NCI-H146 (cell line): ENCODE measurements around the gene ABR.
"Not testable (repeated sequence)": the region's sequence is repeated elsewhere in the genome, so short reads cannot be mapped to it uniquely, and the experiment has no call there.

Experiments
- DNase-seq: peaks from one replicate; lab custom pipeline; 2025; lab: John Stamatoyannopoulos, UW

Gene ABR

DNA sequence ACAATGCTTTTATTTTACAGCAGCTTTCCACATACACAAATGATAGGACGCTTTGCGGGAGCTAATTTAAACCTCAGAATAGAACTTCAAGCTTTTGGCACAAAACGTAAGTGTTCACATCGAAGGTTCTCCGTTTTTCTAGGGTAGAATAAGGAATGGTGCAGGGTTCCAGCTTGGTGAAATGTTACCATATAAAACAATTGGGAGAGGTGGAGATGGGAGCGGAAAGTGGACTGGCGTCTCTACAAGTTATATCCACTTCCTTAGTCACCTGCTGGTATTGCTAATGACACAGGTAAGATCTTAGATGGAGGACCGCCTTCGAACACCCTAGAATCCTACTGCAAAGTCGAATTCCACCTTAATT is 198.5 kb downstream of the ABR start:
- DNase-seq = no peak

DNA sequence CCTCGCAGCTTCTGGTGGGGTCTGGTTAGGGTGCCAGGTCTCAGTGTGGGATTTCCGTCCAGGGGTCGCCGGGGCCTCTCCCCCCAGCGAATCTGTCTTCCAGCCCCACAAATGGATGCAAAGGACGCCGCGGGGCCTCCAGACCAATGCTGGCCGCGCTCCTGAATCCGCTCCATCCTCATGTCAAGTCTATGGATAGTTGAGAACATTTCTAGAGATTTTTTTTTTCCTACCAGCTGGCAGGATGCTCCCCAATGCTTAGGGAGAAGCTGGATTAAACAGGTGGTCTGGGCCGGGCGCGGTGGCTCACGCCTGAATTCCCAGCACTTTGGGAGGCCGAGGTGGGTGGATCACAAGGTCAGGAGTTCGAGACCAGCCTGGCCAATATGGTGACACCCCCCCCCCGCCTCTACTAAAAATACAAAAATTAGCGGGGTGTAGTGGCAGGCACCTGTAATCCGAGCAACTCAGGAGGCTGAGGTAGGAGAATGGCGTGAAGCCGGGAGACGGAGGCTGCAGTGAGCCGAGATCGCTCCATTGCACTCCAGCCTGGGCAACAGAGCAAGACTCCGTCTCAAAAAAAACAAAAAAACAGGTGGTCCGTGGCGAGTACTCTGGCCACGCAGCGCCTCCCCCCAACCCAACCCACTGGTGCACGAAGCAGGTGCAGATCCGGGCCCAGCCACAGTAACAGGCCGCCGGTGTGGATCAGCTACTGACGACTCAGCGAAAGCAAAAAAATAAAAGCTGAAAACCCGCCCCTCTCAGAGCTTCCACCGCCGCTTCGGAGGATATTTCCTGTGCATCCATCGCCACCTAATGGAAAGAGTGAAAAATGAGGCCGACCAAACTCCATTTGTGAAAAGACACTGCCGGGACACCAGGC is 199.1 kb downstream of the ABR start:
- peak; percentile 85 for DNase-seq

DNA sequence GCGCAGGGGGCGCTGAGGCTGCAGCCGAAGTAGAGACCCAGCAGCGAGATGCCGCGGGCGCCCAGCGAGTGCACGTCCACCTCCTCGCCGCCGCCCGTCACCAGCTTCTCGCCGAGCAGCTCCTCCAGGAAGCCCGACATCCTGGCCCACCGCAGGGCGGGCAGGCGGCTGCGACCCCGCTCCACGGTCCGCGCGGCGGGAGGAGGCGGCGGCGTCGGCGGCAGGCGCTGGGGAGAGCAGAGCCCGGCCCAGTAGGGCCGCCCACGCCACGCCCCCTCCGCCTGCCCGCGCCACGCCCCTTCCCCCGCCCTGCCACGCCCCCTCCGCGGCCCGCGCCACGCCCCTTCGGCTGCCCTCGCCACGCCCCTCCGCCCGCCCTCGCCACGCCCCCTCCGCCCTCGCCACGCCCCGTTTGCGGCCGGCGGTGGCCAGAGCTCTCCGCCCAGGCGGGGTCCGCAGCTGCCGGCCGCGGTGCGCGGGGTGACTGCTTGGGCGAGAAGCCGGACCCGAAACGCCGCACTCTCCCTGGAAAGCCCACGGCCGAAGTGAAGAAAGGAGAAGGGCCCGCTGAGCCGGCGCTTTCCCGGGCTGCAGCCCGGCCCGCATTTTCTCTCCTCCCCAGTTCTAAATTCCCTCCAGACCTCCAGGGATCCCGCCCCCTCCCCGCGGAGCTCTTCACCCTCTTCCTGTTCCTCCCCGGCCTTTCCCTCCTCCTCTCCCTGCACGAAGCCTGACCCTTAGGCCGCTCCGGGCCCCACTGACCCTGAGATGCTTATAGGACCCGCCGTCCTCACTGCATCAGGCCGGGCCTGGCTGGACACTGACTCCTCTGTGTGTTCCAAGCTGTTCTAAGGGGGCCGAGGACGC is 200.0 kb downstream of the ABR start, which contains the start of gene NXN:
TSS of gene NXN (minus strand) at position 238 of the 867 bp plus-strand sequence.
- DNase-seq = peak; percentile 86

DNA sequence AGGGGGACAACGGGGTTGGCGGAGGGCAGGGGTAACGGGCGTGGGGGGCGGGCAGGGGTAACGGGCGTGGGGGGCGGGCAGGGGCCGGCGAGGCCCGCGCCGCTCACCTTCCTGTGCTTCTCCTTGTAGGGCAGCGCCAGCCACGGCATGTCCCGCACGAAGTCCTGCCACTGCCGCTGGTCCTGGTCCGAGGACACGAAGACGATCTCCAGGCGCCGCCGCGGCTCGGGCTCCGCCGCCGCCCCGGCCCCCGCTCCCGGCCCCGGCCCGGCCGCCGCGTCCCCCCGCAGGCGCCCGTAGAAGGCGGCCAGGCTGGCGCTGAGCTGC is 200.6 kb downstream of the ABR start:
- peak; percentile 56 for DNase-seq

DNA sequence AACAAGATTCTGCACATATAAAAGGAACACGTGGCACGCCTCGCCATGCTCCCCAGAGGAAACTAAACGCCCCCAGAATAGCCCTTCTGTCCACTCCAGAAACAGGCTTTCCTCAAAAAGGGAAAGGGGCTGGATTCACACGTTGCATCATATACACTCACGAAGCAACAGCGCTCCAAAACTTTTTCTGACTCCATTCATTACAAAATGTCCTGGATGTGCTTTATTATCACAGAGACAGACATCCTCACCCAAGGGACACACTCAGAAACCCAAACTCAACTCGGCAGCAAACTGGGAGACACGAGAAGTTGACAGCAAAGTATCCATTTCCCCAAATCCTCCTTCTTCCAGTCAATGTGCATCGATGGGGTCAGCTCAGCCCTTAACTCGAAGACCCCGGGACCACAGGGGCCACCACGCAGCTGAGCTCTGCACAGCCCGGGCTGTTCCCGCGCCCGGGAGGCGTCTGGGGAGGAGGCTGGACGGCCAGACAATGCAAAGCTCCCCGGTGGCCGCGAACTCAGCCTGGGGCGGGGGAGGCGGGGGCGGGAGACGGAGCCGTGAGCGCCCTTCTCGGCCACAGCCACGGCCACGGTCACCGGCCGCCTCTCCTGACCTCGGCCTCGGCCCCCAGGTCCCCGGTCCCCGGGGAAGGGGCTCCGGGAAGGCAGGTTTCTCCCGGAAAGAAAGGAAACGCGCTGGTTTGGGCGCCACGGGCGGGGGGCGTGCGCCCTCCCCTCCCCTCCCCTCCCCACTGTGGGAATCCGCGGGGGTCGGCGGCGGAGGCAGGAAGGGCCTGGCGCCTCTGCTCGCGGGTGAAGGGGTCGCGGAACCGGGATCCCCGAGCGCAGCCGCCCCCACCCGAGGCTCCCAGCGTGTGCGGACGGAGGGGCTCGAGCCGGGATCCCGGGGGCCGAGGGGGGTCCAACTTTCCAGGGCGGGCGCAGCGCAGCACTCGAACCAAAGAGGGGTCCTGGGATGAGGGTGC is 201.4 kb downstream of the ABR start:
- DNase-seq = peak; percentile 38

DNA sequence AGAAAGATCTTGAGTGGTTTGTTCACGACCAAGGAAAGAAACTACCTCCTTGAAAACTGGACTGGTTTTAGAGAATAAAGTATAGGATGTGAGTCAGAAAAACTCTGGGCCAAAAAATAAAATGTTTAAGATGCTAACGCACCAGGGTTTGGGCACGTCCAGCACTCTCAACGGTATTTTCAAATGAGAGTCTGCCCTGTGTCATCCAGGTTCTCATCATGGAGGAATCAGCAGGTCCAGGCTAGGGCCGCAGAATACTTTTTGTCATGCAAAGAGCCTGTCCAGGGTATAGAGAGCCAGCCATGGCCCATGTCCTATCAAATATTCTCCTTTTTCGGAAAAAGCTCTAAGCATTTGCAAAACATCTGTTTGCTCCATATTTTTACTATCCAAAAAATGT is 202.6 kb downstream of the ABR start:
- no peak for DNase-seq

DNA sequence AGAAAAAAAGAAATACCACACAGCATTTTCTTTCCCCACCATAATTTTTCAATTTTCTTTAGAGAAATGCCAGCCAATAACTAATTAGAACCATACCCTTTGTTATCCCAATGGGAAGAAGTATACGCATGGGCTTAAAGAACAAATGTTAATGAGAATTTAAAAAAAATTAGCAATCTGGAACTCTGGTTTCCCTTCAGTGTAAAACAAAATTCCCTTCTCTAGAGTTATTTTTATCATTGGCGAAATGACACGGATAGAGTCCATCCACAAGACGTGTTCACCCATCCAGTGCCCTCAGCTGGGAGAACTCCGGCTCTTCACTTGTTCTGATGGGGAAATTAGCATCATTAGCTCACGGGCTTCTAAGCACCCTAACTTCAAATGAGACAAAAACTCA is 203.5 kb downstream of the ABR start:
- no peak for DNase-seq

DNA sequence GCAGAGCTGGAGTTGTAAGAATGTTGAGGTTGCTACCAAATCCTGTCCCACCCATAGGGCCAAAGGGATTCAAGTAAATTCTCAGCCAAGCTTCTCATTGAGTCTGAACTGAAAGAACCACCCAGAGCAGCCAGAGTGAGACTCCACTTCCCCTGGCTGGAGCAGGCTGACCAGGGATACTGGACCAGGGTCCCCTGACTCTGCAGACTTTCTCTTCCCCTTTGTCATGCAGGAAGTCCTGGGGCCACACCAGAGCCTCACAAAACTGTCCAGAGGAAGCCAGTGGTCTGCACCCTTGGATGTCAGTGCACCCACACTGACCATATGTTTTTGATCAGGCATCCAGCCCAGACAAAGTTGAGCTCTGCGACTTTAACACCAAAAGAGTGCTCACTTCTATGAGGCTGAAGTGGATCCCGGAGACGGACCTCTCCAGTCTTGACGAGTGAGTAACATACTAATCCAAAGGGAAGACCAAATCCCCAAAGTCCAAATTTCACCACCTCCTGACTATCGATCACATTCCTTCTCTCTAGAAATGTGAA is 204.3 kb downstream of the ABR start:
- DNase-seq = no peak

DNA sequence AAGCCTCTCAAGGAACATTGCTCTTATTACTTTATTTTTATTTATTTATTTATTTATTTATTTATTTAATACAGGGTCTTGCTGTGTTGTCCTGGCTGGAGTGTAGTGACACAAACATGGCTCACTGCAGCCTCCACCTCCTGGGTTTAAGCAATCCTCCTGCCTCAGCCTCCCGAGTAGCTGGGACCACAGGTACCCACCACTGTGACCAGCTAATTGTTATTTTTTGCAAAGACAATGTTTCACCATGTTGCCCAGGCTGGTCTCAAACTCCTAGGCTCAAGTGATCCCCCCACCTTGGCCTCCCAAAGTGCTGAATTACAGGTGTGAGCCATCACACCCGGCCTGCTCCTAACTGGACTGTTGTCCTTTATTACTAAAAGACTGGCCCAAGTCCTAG is 205.0 kb downstream of the ABR start:
- DNase-seq = not testable (repeated sequence)

DNA sequence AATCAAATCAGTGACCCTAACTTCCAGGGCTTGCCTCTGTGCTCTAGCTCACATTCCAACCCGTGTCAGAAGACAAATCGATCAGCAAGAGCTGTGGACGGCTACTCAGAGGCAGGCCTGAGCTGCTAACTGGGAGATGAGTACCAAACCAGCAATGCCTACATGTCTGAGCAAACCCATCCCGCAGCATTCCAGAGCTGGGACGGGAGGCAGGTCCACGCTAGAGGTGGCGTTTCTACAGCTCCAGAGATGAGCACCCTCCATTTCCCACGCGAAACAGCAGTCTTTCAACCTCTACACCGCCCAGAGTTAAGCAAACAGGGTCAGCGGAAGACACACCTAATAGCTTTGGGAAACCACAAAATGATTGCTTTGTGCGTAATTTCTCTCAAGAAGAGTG is 206.7 kb downstream of the ABR start:
- no peak for DNase-seq

DNA sequence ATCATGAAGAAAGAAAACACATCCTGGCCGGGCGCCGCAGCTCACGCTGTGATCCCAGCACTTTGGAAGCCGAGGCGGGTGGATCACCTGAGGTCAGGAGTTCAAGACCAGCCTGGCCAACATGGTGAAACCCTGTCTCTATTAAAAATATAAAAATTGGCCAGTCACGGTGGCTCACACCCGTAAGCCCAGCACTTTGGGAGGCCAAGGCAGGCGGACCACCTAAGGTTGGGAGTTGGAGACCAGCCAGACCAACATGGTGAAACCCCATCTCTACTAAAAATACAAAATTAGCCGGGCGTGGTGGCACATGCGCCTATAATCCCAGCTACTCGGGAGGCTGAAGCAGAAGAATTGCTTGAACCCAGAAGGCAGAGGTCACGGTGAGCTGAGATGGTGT is 207.9 kb downstream of the ABR start:
- DNase-seq = not testable (repeated sequence)

DNA sequence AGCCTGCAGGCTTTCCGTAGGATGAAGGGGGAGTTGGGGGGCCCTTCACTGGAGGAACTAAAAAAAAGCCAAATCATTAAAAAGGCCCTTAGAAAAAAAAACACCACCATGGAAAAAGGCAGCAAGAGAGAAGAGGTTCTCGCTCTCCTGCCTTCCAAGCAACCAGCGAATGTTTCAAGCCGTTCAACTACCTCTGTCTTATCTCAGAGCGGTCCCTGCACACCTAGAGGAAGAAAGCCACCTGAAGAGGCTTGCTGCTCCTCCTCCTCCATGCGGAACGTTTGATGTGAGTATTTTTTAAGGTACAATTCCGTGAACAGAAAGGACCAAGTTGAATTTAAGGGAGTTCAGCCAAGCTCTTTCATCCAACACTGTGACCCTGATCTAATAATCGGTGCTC is 209.4 kb downstream of the ABR start:
- no peak for DNase-seq

DNA sequence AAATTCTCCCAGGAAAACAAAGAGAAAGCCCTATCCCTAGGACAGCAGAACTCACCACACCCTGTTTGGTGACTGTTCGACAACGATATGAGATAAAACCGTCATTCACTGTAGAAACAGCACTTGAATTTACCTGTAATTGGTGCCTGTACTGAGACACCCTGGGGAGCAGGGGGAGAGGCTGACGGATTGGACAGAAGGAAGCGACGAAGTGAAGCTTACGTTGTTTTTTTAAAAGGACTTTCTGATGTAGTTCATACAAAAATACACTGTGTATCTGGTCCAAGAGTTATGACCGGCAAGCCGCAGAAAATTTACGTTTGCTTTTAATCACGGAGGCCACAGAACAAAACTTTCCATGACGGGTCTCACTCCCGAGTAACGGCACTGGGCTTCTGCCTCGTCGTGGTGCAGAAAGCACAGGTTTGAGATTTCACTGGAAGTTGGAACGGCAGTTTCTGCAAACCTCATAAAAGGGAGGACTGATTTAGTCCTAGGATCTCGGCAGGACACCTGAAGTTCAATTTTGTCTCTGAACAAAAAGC is 209.9 kb downstream of the ABR start:
- DNase-seq = peak; percentile 79

DNA sequence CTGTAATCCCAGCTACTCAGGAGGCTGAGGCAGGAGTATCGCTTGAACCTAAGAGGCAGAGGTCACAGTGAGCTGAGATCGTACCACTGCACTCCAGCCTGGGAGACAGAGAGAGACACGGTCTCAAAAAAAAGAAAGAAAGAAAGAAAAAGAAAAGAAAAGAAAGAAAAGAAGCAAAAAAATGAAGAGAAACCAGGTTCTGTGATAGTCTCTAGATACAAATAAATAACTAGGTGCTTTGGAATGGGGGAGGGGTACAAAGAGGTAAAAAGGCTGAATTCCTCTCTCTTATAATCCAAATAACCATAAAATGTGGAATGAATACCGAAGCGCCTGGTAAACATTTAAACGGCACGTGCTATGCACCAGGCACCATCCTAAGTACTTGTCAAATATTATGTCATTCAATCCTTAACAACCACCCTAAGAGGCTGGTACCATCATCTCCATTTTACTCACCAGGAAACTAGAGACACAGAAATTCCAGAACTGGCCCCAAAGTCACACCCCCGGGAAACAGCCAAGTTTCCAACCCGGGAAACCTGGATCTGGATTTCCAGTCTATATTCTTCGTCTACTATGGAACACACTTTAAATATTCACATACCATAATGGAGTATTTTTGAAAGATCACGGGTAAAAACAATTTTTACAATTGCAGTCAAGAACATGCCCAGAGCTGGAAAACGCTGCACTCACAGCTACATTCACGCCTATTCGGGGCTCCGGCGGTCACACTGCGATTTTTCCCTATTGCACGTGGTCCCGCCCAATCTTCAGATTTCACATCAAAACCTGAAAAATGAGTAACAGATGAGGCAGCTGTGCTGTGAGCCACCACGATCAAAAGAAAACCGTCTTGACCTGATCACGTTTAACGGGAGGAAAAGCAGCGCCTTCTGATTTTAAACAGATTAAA is 210.7 kb downstream of the ABR start:
- DNase-seq = peak; percentile 46

DNA sequence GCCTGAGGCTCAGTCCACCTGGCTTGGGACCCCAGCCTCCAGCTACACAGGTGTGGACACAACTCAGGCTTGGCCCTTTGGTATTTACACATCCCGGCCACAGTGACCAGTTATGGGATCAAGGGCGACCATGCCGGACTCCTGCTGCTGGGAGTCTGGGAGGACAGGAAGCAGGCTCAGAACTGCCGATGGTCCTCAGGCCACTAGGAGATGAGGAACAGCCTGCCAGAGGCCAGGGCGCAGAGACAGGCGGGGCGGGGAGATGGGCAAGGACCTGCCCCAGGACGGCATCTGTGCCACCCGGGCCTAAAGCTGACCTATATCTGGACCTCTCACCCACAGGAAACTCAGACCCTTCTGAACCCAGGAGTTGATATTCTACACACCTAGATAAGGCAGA is 212.7 kb downstream of the ABR start:
- DNase-seq = no peak

DNA sequence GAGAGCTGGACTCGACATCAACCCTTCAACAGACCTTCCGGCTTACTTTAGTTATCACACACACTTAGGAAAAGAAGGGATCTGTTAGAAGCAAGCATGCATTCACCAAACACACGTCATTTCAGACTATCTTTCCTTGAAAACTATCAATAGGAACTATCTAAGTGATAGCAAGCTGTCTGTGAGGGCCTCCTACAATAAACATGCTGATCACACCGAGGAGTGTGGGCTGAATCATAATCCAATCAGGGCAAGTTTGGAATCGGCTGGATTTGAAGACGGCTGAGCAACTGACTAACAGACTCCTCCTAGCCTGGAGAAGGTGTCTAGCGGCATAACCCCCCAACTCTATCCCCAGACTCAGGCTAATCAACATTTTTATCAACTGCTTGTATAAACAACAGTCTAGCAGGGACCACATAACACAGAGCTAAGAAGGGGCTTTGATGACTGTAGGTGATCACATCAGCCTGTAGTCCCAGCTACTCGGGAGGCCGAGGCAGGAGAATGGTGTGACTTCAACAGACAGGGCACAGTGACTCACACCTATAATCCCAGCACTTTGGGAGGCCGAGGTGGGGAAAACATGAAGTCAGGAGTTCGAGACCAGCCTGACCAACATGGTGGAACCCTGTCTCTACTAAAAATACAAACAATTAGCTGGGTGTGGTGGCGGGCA is 214.3 kb downstream of the ABR start:
- DNase-seq = no peak

DNA sequence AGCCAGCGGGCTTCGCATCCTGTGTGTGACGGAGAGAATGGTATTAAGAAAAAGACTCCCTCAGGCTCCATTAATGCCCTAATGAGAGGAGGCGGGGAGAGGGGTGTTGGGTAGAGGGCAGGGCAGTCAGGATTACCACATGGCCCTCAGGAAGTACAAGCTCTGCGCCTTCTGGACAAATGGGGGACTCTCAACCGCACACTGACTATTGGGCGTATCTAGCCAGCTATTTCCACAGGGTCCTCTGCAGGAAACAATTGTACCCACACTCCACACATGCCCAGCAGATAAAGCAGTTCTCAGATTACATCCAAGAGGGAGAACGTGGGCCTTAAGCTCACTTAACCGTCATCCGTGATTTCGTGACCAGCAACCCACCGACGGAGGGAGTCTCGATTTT is 214.9 kb downstream of the ABR start:
- DNase-seq = peak; percentile 80

DNA sequence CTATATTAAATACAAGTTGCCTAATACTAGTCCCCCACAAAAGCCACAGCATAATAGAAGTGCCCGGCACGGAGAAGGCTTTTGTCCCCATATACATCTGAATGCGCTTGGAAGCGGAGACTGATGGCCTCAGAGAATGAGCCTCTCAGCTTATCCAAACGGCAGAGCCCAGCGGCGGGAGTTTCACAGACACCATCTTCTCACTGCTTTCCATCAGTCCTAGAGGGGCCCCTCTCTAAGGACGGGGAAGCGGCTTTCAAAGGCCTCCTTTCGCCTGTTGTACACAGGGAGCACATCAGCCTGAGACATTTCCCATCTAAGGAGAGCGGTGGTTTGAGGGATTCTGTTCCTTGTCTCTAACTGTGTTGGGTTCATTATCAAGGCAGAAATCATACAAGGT is 217.1 kb downstream of the ABR start:
- no peak for DNase-seq

DNA sequence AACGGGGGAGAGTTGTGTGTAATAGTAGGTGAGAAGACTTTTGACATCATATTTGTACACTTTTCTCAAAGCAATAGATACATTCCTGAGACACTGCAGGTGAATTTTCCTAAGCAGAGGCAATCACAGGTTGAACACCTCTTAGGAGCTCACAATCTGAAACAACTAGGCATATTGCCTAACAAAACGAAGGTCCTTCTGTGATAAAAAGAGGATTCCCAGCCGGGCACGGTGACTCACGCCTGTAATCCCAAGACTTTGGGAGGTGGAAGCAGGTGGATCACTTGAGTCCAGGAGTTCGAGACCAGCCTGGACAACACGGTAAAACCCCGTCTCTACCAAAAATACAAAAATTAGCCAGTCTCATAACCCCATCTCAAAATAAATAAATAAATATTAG is 217.6 kb downstream of the ABR start:
- no peak for DNase-seq
